HCT116 (cell line): Measurements from ENCODE around the gene CACNA2D2.

Experiments used
- EZH2phosphoT487 ChIP-seq: fragments of 200-600 bp; IDR thresholded peaks from 2 replicates; pipeline ENCODE4 v1.6.1; 2018; ENCODE audit warnings: antibody characterized with exemption, borderline replicate concordance
- POLR2AphosphoS5 ChIP-seq: IDR thresholded peaks from 2 replicates; pipeline ENCODE4 v1.6.1; 2011; ENCODE audit warnings: mild to moderate bottlenecking, low read depth, low read length, moderate library complexity
- TF ChIP-seq, protein P1 (sequence below), 3 experiments: fragments of 200-600 bp in 1 of 3; sonication (generic) in 1 of 3; IDR thresholded peaks in 2 of 3; conservative IDR thresholded peaks in 1 of 3; 2 replicates each; pipeline ENCODE4 v1.5.1; 2012 to 2017; ENCODE audit warnings: low read depth in 2 of 3, low read length in 2 of 3, antibody characterized with exemption in 1 of 3, borderline replicate concordance in 1 of 3, control low read depth in 1 of 3, mild to moderate bottlenecking in 1 of 3, mixed read lengths in 1 of 3, mixed run types in 1 of 3, moderate library complexity in 1 of 3; ENCODE audit not compliant: insufficient read depth in 1 of 3

DNA sequence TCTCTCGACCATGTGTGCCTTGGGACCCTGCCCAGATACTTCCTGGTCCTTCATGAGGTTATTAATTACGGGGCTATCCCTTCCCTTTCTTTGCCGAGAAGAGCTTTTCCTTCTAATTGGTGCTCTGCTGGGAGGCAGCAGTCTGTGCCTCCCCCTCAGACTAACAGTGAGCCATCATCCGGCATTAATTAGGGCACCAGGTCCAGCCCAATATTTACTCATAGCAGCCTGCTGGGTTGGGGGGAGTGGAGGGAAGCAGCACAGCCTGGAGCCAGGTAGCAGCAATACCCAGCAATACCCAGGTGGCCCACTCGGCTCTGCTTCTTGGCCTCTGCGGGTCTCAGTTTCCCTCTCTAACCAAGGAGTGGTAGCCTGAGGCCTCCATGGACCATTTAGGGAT lies 20.1 kb downstream of the CACNA2D2 start:
- no peak for TF ChIP-seq POLR2AphosphoS5
- TF ChIP-seq, protein P1, sequence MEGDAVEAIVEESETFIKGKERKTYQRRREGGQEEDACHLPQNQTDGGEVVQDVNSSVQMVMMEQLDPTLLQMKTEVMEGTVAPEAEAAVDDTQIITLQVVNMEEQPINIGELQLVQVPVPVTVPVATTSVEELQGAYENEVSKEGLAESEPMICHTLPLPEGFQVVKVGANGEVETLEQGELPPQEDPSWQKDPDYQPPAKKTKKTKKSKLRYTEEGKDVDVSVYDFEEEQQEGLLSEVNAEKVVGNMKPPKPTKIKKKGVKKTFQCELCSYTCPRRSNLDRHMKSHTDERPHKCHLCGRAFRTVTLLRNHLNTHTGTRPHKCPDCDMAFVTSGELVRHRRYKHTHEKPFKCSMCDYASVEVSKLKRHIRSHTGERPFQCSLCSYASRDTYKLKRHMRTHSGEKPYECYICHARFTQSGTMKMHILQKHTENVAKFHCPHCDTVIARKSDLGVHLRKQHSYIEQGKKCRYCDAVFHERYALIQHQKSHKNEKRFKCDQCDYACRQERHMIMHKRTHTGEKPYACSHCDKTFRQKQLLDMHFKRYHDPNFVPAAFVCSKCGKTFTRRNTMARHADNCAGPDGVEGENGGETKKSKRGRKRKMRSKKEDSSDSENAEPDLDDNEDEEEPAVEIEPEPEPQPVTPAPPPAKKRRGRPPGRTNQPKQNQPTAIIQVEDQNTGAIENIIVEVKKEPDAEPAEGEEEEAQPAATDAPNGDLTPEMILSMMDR (IDR thresholded peaks at IDR 0.05 in 2 of 3, conservative IDR thresholded peaks at IDR 0.05 in 1 of 3; ENCODE audit: borderline replicate concordance in 1 of 3, insufficient read depth in 1 of 3, low read depth in 2 of 3, low read length in 2 of 3) = no peak
- no peak for TF ChIP-seq EZH2phosphoT487
